GM12878 (cell line): Measurements from ENCODE around the gene HACE1. TPM values are rescaled to one million over a fixed set of nuclear protein-coding genes. Genes with fewer than 3 reads are reported as not detected.

Source experiments
- ATAC-seq: fragments of 200-7000 bp; cut with Tn5 transposase; 3 replicates; pipeline ENCODE4 v1.9.1; 2020; ENCODE audit warnings: mild to moderate bottlenecking, moderate library complexity
- BruUV-seq: library from RNA; stranded (reverse); fragments of 400-500 nt; replicated peaks from 2 replicates; lab custom pipeline; 2021; lab: Mats Ljungman, UMichigan
- CTCF ChIA-PET: fragments of 300-600 bp; sonication (Branson Sonifier 250); formaldehyde crosslinking; extraction: SDS; loops from one replicate; lab custom pipeline; 2021; ENCODE audit warnings: inconsistent platforms; lab: Yijun Ruan, JAX
- POLR2A ChIA-PET: fragments of 350-600 bp; formaldehyde crosslinking; extraction: SDS; loops from one replicate; lab custom pipeline; 2021; ENCODE audit warnings: inconsistent platforms; lab: Charles Lee
- RAD21 ChIA-PET: fragments of 300-600 bp; sonication (Branson Sonifier 250); formaldehyde crosslinking; loops from one replicate; lab custom pipeline; 2023; ENCODE audit warnings: antibody characterized with exemption; ENCODE audit not compliant: unreplicated experiment; lab: Charles Lee
- SMC1A ChIA-PET: fragments of 300-600 bp; sonication (Branson Sonifier 250); formaldehyde crosslinking; loops from one replicate; lab custom pipeline; 2023; ENCODE audit not compliant: unreplicated experiment, uncharacterized antibody; lab: Charles Lee
- DNase-seq: peaks from one replicate; pipeline ENCODE4 v3.0.0-alpha.2; 2011; ENCODE audit warnings: low read depth, low spot score
- FAIRE-seq: peaks from 3 replicates; lab custom pipeline; 2011; peaks lifted over from hg19 to GRCh38; lab: Jason Lieb, UNC
- H2AFZ ChIP-seq: 2 replicates; pipeline ENCODE4 v1.6.0; 2011; ENCODE audit warnings: low read depth, low read length, control low read depth; ENCODE audit not compliant: control insufficient read depth
- H3K27ac ChIP-seq: 2 replicates; pipeline ENCODE4 v1.5.1; 2011; ENCODE audit warnings: control low read depth; ENCODE audit not compliant: control insufficient read depth, insufficient read depth
- H3K27me3 ChIP-seq, 2 experiments: replicated peaks in 1 of 2; 2 replicates each; pipeline versions ENCODE4 v1.6.0 to v1.6.1; 2011; ENCODE audit warnings: low read length in 1 of 2; ENCODE audit not compliant: control insufficient read depth in 2 of 2, insufficient read depth in 2 of 2
- H3K36me3 ChIP-seq, 2 experiments: 2 replicates each; pipeline ENCODE4 v1.5.1; 2011; ENCODE audit warnings: low read length in 1 of 2; ENCODE audit not compliant: control insufficient read depth in 2 of 2, insufficient read depth in 2 of 2
- H3K4me1 ChIP-seq: 2 replicates; pipeline ENCODE4 v1.6.1; 2011; ENCODE audit warnings: mild to moderate bottlenecking, low read length, moderate library complexity, mixed read lengths; ENCODE audit not compliant: control insufficient read depth, insufficient read depth
- H3K4me2 ChIP-seq: 2 replicates; pipeline ENCODE4 v1.6.0; 2011; ENCODE audit warnings: control low read depth; ENCODE audit not compliant: control insufficient read depth, insufficient read depth
- H3K4me3 ChIP-seq: fragments of 200-600 bp; sonication (generic); 2 replicates; pipeline ENCODE4 v1.5.1; 2016
- H3K79me2 ChIP-seq: 2 replicates; pipeline ENCODE4 v1.6.0; 2011; ENCODE audit warnings: low read length; ENCODE audit not compliant: control insufficient read depth, insufficient read depth
- H3K9ac ChIP-seq: 2 replicates; pipeline ENCODE4 v1.8.0; 2011; ENCODE audit warnings: low read length, control low read depth, mixed read lengths; ENCODE audit not compliant: control insufficient read depth, insufficient read depth
- H3K9me3 ChIP-seq: replicated peaks from 3 replicates; pipeline ENCODE4 v1.5.1; 2011; ENCODE audit warnings: mild to moderate bottlenecking, low read length; ENCODE audit not compliant: control insufficient read depth, insufficient read depth
- H4K20me1 ChIP-seq: 2 replicates; pipeline ENCODE4 v1.6.0; 2011; ENCODE audit not compliant: control insufficient read depth, insufficient read depth
- FOS ChIP-seq: IDR thresholded peaks from 3 replicates; pipeline ENCODE4 v1.6.1; 2011; ENCODE audit warnings: borderline replicate concordance; ENCODE audit not compliant: insufficient read length; ENCODE audit errors: extremely low read depth
- IKZF2 ChIP-seq, 2 experiments: fragments of 450-650 bp; IDR thresholded peaks; 2 replicates each; pipeline ENCODE4 v1.6.1; 2017; ENCODE audit warnings: mild to moderate bottlenecking in 2 of 2, moderate library complexity in 2 of 2
- KLF5 ChIP-seq: fragments of 450-650 bp; IDR thresholded peaks from 2 replicates; pipeline ENCODE4 v1.6.1; 2014; ENCODE audit warnings: mild to moderate bottlenecking; ENCODE audit not compliant: partially characterized antibody
- LARP7 ChIP-seq: fragments of 450-650 bp; IDR thresholded peaks from 2 replicates; pipeline ENCODE4 v1.6.1; 2017; ENCODE audit warnings: mild to moderate bottlenecking
- NFYB ChIP-seq: IDR thresholded peaks from 2 replicates; pipeline ENCODE4 v1.6.1; 2011; ENCODE audit warnings: low read depth, mild to moderate bottlenecking, low read length, improper control_type of control experiment, moderate library complexity; ENCODE audit not compliant: insufficient read depth
- NR2C2 ChIP-seq: IDR thresholded peaks from 2 replicates; pipeline ENCODE4 v1.6.1; 2011; ENCODE audit warnings: borderline replicate concordance, low read depth; ENCODE audit not compliant: control insufficient read depth, insufficient read length
- PBX3 ChIP-seq: IDR thresholded peaks from 2 replicates; pipeline ENCODE4 v1.6.1; 2011; ENCODE audit warnings: mild to moderate bottlenecking, low read depth, low read length, moderate library complexity; ENCODE audit not compliant: insufficient replicate concordance
- PKNOX1 ChIP-seq: fragments of 450-650 bp; IDR thresholded peaks from 2 replicates; pipeline ENCODE4 v1.6.1; 2016; ENCODE audit warnings: mild to moderate bottlenecking
- SREBF2 ChIP-seq: IDR thresholded peaks from 2 replicates; pipeline ENCODE4 v1.6.1; 2012; ENCODE audit warnings: mild to moderate bottlenecking, low read length
- TAF1 ChIP-seq: IDR thresholded peaks from 2 replicates; pipeline ENCODE4 v1.6.1; 2011; ENCODE audit warnings: mild to moderate bottlenecking, low read depth, low read length, borderline replicate concordance
- ZNF622 ChIP-seq: fragments of 450-650 bp; IDR thresholded peaks from 2 replicates; pipeline ENCODE4 v1.6.1; 2017; ENCODE audit warnings: mild to moderate bottlenecking, inconsistent platforms
- ZNF687 ChIP-seq: fragments of 450-650 bp; IDR thresholded peaks from 2 replicates; pipeline ENCODE4 v1.6.1; 2017; ENCODE audit warnings: mild to moderate bottlenecking, moderate library complexity
- ZSCAN29 ChIP-seq: fragments of 450-650 bp; IDR thresholded peaks from 2 replicates; pipeline ENCODE4 v1.6.1; 2017; ENCODE audit warnings: mild to moderate bottlenecking, moderate library complexity
- WGBS: methylation state at CpG from one replicate; pipeline ENCODE4 v1.1.6; 2016; ENCODE audit warnings: low lambda C conversion rate; ENCODE audit not compliant: insufficient replicate concordance, insufficient coverage; ENCODE audit errors: missing lambda C conversion rate; 5-methylcytosine and 5-hydroxymethylcytosine counted together
- in situ Hi-C: fragments of 300-500 bp; cut with MboI; formaldehyde crosslinking; loops from 9 replicates; pipeline ENCODE4 v1.14.3; 2018; ENCODE audit warnings: mixed read lengths
- intact Hi-C: fragments of 100-400 bp; cut with micrococcal nuclease; formaldehyde crosslinking; loops from one replicate; pipeline ENCODE4 v1.14.2; 2022; ENCODE audit not compliant: unreplicated experiment
- polyA plus RNA-seq, 11 experiments: library from polyadenylated mRNA; depleted of rRNA in 4 of 11; unstranded in 6 of 11; stranded (reverse) in 5 of 11; fragments of >200 nt; fragmentation: Nextera tagmentation in 4 of 11; fragmentation: Illumina TruSeq in 1 of 11; extraction: Ambion mirVana in 4 of 11; extraction: Trizol in 1 of 11; gene quantifications; 1 replicate in 1 of 11; 2 replicates in 10 of 11; pipeline versions ENCODE4 v1.2.1 to v1.2.3, GENCODE V29; 2011 to 2016; ENCODE audit warnings: inconsistent platforms in 2 of 11, missing spikeins in 2 of 11, low read depth in 1 of 11
- total RNA-seq, 4 experiments: library from RNA; depleted of rRNA in 3 of 4; stranded (reverse); fragments of >200 nt in 3 of 4; fragmentation: Illumina TruSeq in 1 of 4; extraction: Trizol in 1 of 4; gene quantifications; 2 replicates each; pipeline versions ENCODE4 v1.2.1 to v1.2.3, GENCODE V29; 2013 to 2021

Gene HACE1
- total and polyA plus RNA-seq, 10 of the 15 experiments (the other 5 are each of a cell fraction or from before 2014, with no cell fraction given) = 1.6 to 16.9 (median 5.6) TPM

GRCh38 chr6:104814743-104815142, 45.0 kb downstream of the HACE1 start (continued):
- no peak for TF ChIP-seq PBX3

- Histone ChIP-seq H2AFZ (no peak overlapping the region), H3K9me3 (no peaks in the 10 kb centered on the region), H4K20me1 (no peaks in the 10 kb centered on the region)
- intact Hi-C loops = no loop called here
- RAD21 ChIA-PET = no interaction called here
- BruUV-seq = no TSS peak
- TF ChIP-seq PKNOX1 (no peak), NR2C2 (no peak), FOS (no peak), ZNF622 (no peak), LARP7 (no peak), IKZF2 (IDR thresholded peaks at IDR 0.05) (no peak), SREBF2 (no peak), ZSCAN29 (no peak), ZNF687 (no peak), TAF1 (no peak), KLF5 (no peak), NFYB (no peak)
- TF ChIP-seq, all 136 proteins: peak for 0
- CTCF ChIA-PET = interaction anchor here (1.0 kb wide), 1 partner anchor 24 kb away, joined by 4 read pairs; no protein-coding TSS in a partner anchor
- in situ Hi-C loops = no loop called here
- SMC1A ChIA-PET = no interaction called here
- Histone ChIP-seq H3K79me2 (no peaks in the 10 kb centered on the region), H3K9ac (no peak overlapping the region), H3K27me3 (no peaks in the 10 kb centered on the region), H3K4me2 (no peak overlapping the region), H3K4me1 (no peaks in the 10 kb centered on the region), H3K27ac (no peak overlapping the region), H3K36me3 (no peaks in the 10 kb centered on the region), H3K4me3 (no peak overlapping the region)
- ATAC-seq (no peak), DNase-seq (no peak), FAIRE-seq (no peak)
- POLR2A ChIA-PET = no interaction called here
- WGBS = 9% methylated on average over 2 of the region's 2 CpGs
These were observed 46.2 kb downstream of the HACE1 start for GRCh38 chr6:104813552-104813951.
